Smooth muscle cell (in vitro differentiated cells): ENCODE measurements around the gene PMAIP1. TPM values are rescaled to one million over a fixed set of nuclear protein-coding genes. Genes with fewer than 3 reads are reported as not detected.

Experiments used
- DNase-seq: peaks from one replicate; lab custom pipeline; 2025; ENCODE audit not compliant: unreplicated experiment; lab: John Stamatoyannopoulos, UW
- H2AFZ ChIP-seq: fragments of 200-600 bp; sonication (generic); 2 replicates; pipeline ENCODE4 v1.6.0; 2016; ENCODE audit warnings: antibody characterized with exemption, low read depth, mild to moderate bottlenecking
- H3F3A ChIP-seq: fragments of 200-600 bp; sonication (generic); 2 replicates; pipeline ENCODE4 v1.6.0; 2017; ENCODE audit warnings: antibody characterized with exemption, low read depth
- H3K27ac ChIP-seq: fragments of 200-600 bp; sonication (generic); 2 replicates; pipeline ENCODE4 v1.5.1; 2016; ENCODE audit warnings: low read depth, mild to moderate bottlenecking
- H3K27me3 ChIP-seq: fragments of 200-600 bp; sonication (generic); 2 replicates; pipeline ENCODE4 v1.6.1; 2016; ENCODE audit warnings: low read depth, mild to moderate bottlenecking
- H3K36me3 ChIP-seq: fragments of 200-600 bp; sonication (generic); 2 replicates; pipeline ENCODE4 v1.5.1; 2016; ENCODE audit warnings: low read depth
- H3K4me1 ChIP-seq: fragments of 200-600 bp; sonication (generic); 2 replicates; pipeline ENCODE4 v1.5.1; 2016; ENCODE audit warnings: low read depth
- H3K4me2 ChIP-seq: fragments of 200-600 bp; sonication (generic); 2 replicates; pipeline ENCODE4 v1.6.0; 2016; ENCODE audit warnings: mild to moderate bottlenecking
- H3K4me3 ChIP-seq: fragments of 200-600 bp; sonication (generic); 2 replicates; pipeline ENCODE4 v1.5.1; 2016; ENCODE audit warnings: mild to moderate bottlenecking
- H3K79me2 ChIP-seq: fragments of 200-600 bp; sonication (generic); 2 replicates; pipeline ENCODE4 v1.6.0; 2016; ENCODE audit warnings: low read depth, mild to moderate bottlenecking
- H3K9ac ChIP-seq: fragments of 200-600 bp; sonication (generic); 2 replicates; pipeline ENCODE4 v1.6.0; 2016; ENCODE audit warnings: low read depth
- H3K9me3 ChIP-seq: fragments of 200-600 bp; sonication (generic); replicated peaks from 2 replicates; pipeline ENCODE4 v1.5.1; 2016; ENCODE audit warnings: low read depth
- H4K20me1 ChIP-seq: fragments of 200-600 bp; sonication (generic); 2 replicates; pipeline ENCODE4 v1.6.0; 2016; ENCODE audit warnings: low read depth
- WGBS: methylation state at CpG from one replicate; pipeline ENCODE4 v1.1.7; 2016; ENCODE audit warnings: low lambda C conversion rate; 5-methylcytosine and 5-hydroxymethylcytosine counted together
- polyA plus RNA-seq: library from polyadenylated mRNA; unstranded; fragments of >200 nt; fragmentation: Nextera tagmentation; extraction: Ambion mirVana; gene quantifications from 2 replicates; pipeline ENCODE4 v1.2.1, GENCODE V29; 2016
- total RNA-seq: library from RNA; depleted of rRNA; stranded (reverse); fragments of >200 nt; gene quantifications from 2 replicates; pipeline ENCODE4 v1.2.3, GENCODE V29; 2014
- TF ChIP-seq, protein P1 (sequence below): fragments of 200-600 bp; sonication (generic); IDR thresholded peaks from 2 replicates; pipeline ENCODE4 v1.5.1; 2017; ENCODE audit warnings: borderline replicate concordance, mild to moderate bottlenecking, antibody characterized with exemption; ENCODE audit not compliant: insufficient read depth, poor library complexity, severe bottlenecking

PMAIP1 gene
- total and polyA plus RNA-seq, 2 experiments from 2014 or later, result 18.0 to 37.5 TPM

- no peak overlapping the region for H3K4me2 ChIP-seq
- 70% methylated on average over 5 of the region's 5 CpGs for WGBS
- peaks cover 2% of the 10 kb centered on the region for H3F3A ChIP-seq
- H3K4me1 ChIP-seq, result peaks cover 4% of the 10 kb centered on the region
- H4K20me1 ChIP-seq, result no peaks in the 10 kb centered on the region
- peak overlapping the region; percentile 22 for H3K27ac ChIP-seq
- no peak overlapping the region for H3K9ac ChIP-seq
- H3K9me3 ChIP-seq, result no peaks in the 10 kb centered on the region
- no peaks in the 10 kb centered on the region for H3K79me2 ChIP-seq
- no peak for DNase-seq
- no peak overlapping the region for H3K4me3 ChIP-seq
- TF ChIP-seq, protein P1, sequence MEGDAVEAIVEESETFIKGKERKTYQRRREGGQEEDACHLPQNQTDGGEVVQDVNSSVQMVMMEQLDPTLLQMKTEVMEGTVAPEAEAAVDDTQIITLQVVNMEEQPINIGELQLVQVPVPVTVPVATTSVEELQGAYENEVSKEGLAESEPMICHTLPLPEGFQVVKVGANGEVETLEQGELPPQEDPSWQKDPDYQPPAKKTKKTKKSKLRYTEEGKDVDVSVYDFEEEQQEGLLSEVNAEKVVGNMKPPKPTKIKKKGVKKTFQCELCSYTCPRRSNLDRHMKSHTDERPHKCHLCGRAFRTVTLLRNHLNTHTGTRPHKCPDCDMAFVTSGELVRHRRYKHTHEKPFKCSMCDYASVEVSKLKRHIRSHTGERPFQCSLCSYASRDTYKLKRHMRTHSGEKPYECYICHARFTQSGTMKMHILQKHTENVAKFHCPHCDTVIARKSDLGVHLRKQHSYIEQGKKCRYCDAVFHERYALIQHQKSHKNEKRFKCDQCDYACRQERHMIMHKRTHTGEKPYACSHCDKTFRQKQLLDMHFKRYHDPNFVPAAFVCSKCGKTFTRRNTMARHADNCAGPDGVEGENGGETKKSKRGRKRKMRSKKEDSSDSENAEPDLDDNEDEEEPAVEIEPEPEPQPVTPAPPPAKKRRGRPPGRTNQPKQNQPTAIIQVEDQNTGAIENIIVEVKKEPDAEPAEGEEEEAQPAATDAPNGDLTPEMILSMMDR, result no peak
- H2AFZ ChIP-seq, result no peak overlapping the region
- H3K36me3 ChIP-seq, result no peaks in the 10 kb centered on the region
- no peaks in the 10 kb centered on the region for H3K27me3 ChIP-seq
These were observed 17.6 kb downstream of the PMAIP1 start for GRCh38 chr18:59917422-59917821.

GRCh38 chr18:59918320-59918755, 18.5 kb downstream of the PMAIP1 start:
- no peaks in the 10 kb centered on the region for H3K79me2 ChIP-seq
- no peak overlapping the region for H3K9ac ChIP-seq
- no peaks in the 10 kb centered on the region for H3K27me3 ChIP-seq
- peaks cover 4% of the 10 kb centered on the region for H3K4me1 ChIP-seq
- H3K9me3 ChIP-seq, result no peaks in the 10 kb centered on the region
- no peak overlapping the region for H3K4me3 ChIP-seq
- WGBS, result 12% methylated on average over 9 of the region's 9 CpGs
- no peak for DNase-seq
- H2AFZ ChIP-seq, result no peak overlapping the region
- H4K20me1 ChIP-seq, result no peaks in the 10 kb centered on the region
- TF ChIP-seq, protein P1, result no peak
- H3K27ac ChIP-seq, result peak overlapping the region; percentile 22
- H3K36me3 ChIP-seq, result no peaks in the 10 kb centered on the region
- peak overlapping the region; percentile 71 for H3K4me2 ChIP-seq
- peaks cover 2% of the 10 kb centered on the region for H3F3A ChIP-seq

DNA sequence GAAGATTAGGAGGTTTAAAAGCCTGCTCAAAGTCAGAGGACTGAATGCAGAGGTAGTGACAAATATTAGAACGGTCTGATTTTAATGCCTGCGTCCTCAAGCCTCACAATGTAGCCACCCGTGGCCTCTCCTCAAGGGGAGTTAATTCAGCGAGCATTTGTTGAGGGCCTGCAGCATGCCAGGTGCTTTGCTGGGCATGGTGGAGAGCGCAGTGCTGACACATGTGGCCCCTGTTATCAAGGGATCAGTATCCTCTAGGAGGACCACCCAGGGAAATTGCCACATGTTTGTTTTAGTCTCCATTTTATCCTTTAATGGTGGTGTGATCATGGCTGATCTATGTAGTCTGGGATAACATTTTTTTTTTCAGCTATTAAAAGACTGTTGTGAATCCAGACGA, 19.2 kb downstream of the PMAIP1 start:
- Histone ChIP-seq H3K4me1 (peaks cover 4% of the 10 kb centered on the region), H3F3A (peaks cover 2% of the 10 kb centered on the region), H3K4me3 (no peak overlapping the region), H3K4me2 (peak overlapping the region; percentile 71), H3K9ac (no peak overlapping the region), H3K9me3 (no peaks in the 10 kb centered on the region), H3K79me2 (no peaks in the 10 kb centered on the region), H2AFZ (no peak overlapping the region), H4K20me1 (no peaks in the 10 kb centered on the region), H3K27ac (peak overlapping the region; percentile 22), H3K36me3 (no peaks in the 10 kb centered on the region), H3K27me3 (no peaks in the 10 kb centered on the region)
- no peak for DNase-seq
- TF ChIP-seq, protein P1, result no peak
- WGBS, result 84% methylated on average over 6 of the region's 6 CpGs

GRCh38 chr18:59921384-59921891, 21.6 kb downstream of the PMAIP1 start:
- H3K4me3 ChIP-seq, result no peak overlapping the region
- H3K79me2 ChIP-seq, result no peaks in the 10 kb centered on the region
- 63% methylated on average over 2 of the region's 2 CpGs for WGBS
- no peaks in the 10 kb centered on the region for H3K9me3 ChIP-seq
- no peak overlapping the region for H3K4me2 ChIP-seq
- H3K9ac ChIP-seq, result no peak overlapping the region
- no peak for DNase-seq
- H4K20me1 ChIP-seq, result no peaks in the 10 kb centered on the region
- H3K36me3 ChIP-seq, result no peaks in the 10 kb centered on the region
- H3K27ac ChIP-seq, result peak overlapping the region; percentile 91
- TF ChIP-seq, protein P1, result no peak
- no peak overlapping the region for H2AFZ ChIP-seq
- peaks cover 7% of the 10 kb centered on the region for H3K27me3 ChIP-seq
- peaks cover 4% of the 10 kb centered on the region for H3K4me1 ChIP-seq
- no peaks in the 10 kb centered on the region for H3F3A ChIP-seq
